Stimulated activated naive CD4-positive, alpha-beta T cell (primary cell): ENCODE data around the gene PDGFA.

Source experiments
- DNase-seq, 6 experiments: peaks; one replicate each; lab custom pipeline; 2025; lab: John Stamatoyannopoulos, UW

PDGFA gene

DNA sequence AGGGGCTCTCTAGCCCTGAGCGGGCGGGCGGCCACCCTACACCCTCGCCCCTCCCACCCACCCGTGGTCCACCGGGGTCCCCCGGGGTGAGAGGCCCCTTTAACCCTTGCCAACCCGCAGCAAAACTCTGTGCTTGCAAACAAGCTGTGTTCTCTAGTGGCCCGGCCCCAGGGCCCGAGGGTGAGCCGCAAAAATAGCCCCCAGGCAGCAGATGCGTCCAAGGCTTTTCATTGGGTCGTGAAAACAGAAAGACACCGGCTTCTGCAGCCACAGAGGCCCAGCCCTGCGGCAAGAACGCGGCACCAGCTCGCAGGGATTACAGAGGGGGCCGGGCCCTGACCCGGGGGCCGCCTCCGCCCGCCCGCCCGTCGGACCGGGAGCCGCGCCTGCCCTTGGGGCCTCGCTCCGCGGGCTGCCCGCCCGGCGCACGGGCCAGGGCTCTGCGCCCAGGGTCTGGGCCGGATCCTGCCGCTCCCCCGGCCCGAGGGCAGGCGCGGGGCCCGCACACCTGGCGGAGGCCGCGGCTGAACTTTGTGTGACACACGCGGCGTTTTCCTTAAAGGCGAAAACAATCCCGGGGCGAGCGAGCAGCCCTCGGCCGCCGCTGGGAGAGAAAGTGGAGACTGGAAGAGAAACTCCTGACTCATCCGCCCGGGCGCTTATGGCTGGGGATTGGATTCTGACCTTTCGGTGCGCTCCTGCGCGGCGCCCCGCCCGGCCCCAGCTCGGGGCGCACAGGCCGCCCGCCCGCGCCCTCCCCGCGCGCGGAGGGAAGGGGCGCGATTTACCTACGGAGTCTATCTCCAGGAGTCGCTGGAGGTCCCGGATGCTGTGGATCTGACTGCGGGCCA, 2.8 kb downstream of the PDGFA start:
- no peak for DNase-seq

GRCh38 chr7:516216-516605, 3.4 kb downstream of the PDGFA start:
- no peak for DNase-seq

DNA sequence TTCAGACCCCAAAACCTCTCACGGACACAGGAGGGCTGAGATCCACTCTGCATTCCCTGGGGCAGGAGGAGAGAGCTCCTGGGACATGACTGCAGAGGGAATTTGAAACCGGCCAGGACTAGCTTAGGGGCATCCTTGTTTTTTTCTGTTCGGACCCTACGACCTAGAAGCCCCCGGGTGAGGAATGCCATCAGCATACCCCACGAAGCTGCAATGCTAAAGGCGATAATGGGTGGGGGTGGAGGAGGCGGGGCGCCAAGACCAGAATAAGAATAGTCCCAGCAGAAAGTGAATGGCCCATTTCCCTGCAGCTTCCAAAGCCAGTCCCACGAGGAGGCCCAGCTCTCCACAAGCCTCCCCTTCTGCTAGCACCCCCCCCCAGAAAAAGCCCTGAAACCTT, 4.0 kb downstream of the PDGFA start:
- no peak for DNase-seq

GRCh38 chr7:514651-515598, 4.7 kb downstream of the PDGFA start:
- no peak for DNase-seq

DNA sequence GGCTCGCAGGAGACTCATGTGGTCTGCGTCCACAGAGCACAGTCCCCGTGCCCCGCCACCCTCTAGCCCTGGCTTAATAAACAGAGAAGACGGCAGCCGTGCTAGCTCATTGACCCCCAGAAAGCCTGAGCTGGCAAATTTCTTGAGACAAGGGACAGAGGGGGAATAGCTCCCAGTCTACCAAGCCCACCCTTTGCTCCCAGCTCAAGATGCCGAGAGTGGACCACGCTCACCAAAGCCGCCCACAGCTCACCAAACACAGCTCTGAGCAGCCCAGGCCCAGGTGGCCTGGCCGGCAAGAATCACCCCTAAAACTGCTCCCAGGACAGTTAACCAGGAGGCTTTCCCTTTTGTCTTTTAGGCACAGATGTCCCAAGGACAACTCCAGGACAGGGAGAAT, 5.4 kb downstream of the PDGFA start:
- DNase-seq: no peak

- DNase-seq: no peak
These were observed 6.0 kb downstream of the PDGFA start for GRCh38 chr7:513521-514166.

- no peak for DNase-seq
These were observed 6.9 kb downstream of the PDGFA start for GRCh38 chr7:512541-513311.

- DNase-seq: no peak
These were observed 7.5 kb downstream of the PDGFA start for GRCh38 chr7:512146-512510.

- no peak for DNase-seq
These were observed 8.0 kb downstream of the PDGFA start for GRCh38 chr7:511476-512145.

- no peak for DNase-seq
These were observed 8.8 kb downstream of the PDGFA start for GRCh38 chr7:510782-511281.

GRCh38 chr7:510131-510481, 9.5 kb downstream of the PDGFA start:
- DNase-seq: no peak

GRCh38 chr7:509426-510130, 10.1 kb downstream of the PDGFA start:
- no peak for DNase-seq

DNA sequence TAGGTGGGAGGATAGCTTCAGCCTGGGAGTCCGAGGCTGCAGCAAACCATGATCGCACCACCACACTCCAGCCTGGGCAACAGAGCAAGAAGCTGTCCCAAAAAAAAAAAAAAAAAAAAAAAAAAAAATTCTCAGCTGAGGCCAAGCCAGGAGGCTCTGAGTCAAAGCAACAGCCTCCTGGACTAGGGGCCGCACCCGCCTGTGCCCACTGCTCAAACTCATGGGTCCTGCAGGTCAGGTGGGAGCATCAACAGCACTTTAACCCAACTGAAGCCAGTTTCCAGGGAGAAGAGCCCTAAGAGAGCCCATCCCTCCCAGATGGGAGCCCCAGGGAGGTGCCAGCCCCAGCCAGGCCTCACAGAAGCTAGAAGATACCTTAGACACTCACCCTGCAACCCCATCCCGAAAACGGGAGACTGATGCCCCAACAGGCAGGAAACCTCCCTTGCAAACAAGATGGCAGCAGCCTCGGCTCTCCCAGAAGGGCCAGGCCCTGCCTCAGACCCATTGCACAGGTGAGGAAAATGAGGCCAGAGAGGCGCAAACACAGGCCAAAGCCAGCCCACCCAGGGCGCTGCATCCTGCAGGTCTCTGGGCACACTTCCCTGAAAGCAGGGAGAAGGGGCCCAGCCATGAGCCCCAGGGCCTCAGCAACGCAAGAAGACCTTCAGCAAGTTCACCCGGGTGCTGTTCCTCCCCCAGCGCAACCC, 11.0 kb downstream of the PDGFA start:
- no peak for DNase-seq

GRCh38 chr7:507623-508300, 11.9 kb downstream of the PDGFA start:
- DNase-seq: no peak

- DNase-seq: no peak
These were observed 12.6 kb downstream of the PDGFA start for GRCh38 chr7:506921-507622.

DNA sequence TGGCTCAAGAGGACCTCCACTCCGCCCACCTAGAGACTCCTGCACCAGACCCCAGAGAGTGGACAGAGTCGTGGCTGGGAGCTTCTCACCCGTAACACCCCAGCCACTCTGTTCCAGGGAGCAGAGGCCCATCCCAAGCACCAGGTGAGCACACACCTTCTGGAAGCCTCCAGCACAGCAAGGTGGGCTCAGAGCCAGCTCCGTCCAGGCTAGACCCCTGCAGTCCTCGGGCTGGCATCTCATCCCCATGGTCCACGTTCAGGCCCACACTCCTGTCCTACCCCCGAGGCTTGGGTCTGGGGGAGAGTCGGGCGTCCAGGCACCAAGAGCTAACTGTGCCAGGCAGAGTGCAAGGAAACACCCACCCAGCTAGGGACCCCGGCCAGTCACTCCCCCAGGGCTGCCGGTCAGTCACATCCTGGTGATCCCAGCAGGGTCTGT, 13.2 kb downstream of the PDGFA start:
- DNase-seq: no peak

DNA sequence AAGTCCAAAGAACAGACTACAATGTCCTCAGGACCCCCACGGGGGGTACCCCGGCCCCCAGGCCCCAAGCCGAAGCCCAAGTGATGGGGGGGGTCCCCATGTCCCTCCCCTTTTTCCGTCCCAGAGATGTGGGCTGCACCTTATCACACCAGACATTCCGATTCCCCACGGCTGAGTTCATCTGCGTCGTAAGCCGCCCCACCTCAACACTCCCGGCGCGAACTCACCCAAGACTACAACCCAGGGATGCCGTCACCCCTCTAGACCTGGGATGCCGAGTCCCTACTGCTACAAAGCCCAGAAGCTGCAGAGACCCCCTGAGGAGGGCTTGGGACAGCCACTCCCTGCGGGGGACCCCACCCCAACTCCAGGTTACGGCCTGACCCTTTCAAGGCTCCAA, 14.5 kb downstream of the PDGFA start:
- no peak for DNase-seq
